ENCODE measurements around the gene C7orf25.

C7orf25 gene

GRCh38 chr7:42911454-42912447 lies at the start of gene C7orf25:
TSS of gene C7orf25 (minus strand) at chr7:42912070. CDS start at chr7:42910900, 1,170 bp downstream.
- peak; percentile 92 to 93 for DNase-seq (ENCODE audit: low read depth in 2 of 2)

DNA sequence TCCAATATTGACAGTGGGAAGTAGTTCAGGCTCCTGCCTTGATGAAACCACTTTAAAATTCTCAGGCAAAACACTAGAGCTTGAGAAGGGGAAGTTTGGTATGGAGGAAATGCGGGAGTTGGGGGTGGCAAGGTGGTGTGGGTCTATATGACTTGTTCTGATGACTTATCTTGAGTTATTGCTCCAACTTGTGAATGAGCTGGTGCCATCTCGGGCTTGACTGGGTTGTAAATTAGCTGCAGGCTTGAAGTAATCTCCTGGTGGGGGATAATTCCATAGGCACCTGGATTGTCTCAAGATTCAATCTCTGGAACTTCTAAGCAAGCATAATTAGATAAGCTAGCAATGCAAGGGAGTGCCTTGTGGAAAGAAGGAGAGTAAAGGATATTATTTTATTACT lies 49.3 kb upstream of the C7orf25 start:
- DNase-seq (ENCODE audit: low read depth in 2 of 2) = no peak

GRCh38 chr7:42960762-42961161 lies 48.9 kb upstream of the C7orf25 start:
- no peak for DNase-seq (ENCODE audit: low read depth in 2 of 2)

DNA sequence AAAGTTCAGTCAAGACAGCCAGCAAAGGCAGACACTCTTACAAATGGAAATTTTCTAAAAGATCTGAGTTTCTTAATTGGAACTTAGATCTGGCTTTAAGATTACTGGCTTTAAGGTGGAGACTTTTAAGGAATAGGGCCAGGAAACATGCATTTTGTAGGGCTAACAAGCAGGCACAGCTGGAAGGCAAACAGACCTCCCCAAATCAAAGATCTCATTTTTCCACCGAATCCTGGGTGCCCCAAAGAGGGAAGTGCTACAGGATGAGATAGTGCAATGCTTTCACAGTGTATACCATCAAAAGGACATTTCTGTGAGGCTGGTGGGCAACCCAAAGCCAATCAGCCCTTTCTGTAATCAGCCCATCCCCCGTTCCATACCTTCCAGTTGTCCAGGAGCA lies 47.7 kb upstream of the C7orf25 start:
- no peak for DNase-seq (ENCODE audit: low read depth in 2 of 2)

GRCh38 chr7:42956062-42956461 lies 44.2 kb upstream of the C7orf25 start:
- DNase-seq (ENCODE audit: low read depth in 2 of 2) = no peak

- no peak for DNase-seq (ENCODE audit: low read depth in 2 of 2)
Observed at GRCh38 chr7:42953994-42954393, 42.1 kb upstream of the C7orf25 start.

DNA sequence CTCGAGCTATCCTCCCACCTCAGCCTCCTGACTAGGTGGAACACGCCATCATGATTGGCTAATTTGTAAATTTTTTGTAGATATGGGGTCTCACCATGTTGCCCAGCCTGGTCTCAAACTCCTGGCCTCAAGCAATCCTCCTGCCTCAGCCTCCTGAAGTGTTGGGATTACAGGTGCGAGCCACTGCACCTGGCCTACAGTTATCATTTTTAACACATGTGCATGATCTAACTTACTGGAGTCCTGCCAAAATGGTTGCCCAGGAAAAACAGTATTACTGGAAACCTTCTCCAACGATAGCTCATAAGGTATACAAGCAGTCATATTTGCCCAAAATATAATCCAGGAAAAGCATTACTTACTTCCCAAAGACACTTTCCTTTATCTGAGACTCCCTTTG lies 40.5 kb upstream of the C7orf25 start:
- no peak for DNase-seq (ENCODE audit: low read depth in 2 of 2)

DNA sequence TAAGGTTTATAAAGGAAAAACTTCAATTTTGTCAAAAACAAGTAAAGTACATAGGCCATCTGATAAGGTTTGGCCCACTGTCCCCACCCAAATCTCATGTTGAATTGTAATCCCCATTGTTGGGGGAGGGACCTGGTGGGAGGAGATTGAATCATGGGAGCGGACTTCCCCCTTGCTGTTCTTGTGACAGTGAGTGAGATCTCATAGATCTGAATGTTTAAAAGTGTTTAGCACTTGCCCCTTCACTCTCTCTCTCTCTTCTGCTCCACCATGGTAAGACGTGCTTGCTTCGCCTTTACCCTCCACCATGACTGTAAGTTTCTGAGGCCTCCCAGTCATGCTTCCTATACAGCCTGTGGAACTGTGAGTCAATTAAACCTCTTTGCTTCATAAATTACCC lies 38.5 kb upstream of the C7orf25 start:
- DNase-seq (ENCODE audit: low read depth in 2 of 2) = no peak

GRCh38 chr7:42947521-42947920 lies 35.7 kb upstream of the C7orf25 start:
- DNase-seq (ENCODE audit: low read depth in 2 of 2) = no peak

DNA sequence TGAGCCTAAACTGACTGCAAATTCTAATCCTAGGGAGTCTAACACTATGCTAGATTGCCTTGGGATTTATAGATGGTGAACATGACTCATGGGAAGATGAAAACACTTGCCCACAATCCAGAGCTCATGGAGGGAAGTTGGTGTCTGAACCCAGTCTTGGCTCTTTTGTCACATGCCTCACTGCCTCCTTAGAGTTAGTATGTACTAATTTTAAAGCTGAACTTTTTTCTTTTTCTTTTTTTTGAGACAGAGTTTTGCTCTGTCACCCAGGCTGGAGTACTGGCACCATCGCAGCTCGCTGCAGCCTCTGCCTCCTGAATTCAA lies 34.7 kb upstream of the C7orf25 start:
- no peak for DNase-seq (ENCODE audit: low read depth in 2 of 2)

DNA sequence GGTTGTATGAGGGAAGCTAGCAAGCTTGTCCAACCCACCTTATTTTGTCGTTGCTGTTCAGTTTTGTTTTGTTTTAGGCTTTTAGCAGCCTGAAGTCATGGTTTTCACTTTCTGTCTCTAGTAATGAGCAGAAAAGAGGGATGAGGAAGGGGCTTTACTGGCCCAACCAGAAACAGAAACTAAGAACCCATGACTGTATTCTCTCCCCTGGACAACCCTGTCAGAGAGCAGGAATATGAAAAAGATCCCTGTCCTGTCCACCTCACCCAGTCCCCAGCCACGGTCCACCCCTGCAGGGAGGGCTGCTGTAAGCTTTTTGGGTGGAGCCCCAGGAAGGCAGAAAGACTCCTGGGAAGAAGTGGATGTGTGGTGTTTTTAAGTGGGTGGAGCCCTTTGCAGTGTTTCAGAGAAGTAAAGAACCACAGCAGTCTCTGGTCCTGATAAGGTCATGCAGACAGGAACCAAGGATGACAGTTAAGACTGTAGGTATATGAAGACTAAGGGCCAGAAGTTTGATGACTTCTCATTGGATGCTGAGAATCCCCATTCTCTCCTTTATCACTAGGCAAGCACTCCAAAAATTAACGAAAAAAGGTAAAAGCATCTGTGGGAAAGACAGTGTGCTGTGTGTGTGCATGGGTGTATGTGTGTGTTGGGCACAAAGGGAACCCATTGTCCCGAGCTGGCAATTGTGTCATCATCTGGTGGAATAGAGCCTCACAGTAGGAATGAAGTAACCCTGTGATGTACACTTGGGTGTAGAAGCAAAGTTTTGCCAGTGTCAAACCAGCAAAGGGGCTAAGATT lies 34.2 kb upstream of the C7orf25 start:
- no peak for DNase-seq (ENCODE audit: low read depth in 2 of 2)

- DNase-seq (ENCODE audit: low read depth in 2 of 2) = peak; percentile 60 to 69
Observed at GRCh38 chr7:42940985-42941847, 29.3 kb upstream of the C7orf25 start.

GRCh38 chr7:42939457-42940240 lies 27.8 kb upstream of the C7orf25 start:
- no peak for DNase-seq (ENCODE audit: low read depth in 2 of 2)

- no peak for DNase-seq (ENCODE audit: low read depth in 2 of 2)
Observed at GRCh38 chr7:42935861-42936260, 24.0 kb upstream of the C7orf25 start.

DNA sequence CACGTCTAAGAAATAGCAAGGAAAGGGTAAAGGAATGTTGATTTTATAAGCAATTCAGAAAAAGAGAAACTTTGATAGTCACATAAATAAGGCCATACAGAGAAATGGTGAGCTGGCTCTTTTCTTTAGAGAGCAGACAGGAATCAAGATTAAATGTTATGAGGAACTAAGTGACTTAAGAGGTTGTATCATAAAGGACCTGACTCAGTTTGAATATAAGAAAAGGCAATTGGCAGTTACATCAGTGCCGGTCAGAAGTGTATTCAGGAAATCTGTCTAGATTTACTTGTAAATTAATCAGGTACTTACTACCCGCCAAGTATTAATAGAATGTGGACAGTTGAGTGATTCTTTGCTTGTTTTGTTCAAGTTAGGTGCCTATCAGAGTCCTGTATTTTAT lies 22.4 kb upstream of the C7orf25 start:
- no peak for DNase-seq (ENCODE audit: low read depth in 2 of 2)

GRCh38 chr7:42932811-42933591 lies 21.1 kb upstream of the C7orf25 start:
- no peak for DNase-seq (ENCODE audit: low read depth in 2 of 2)

GRCh38 chr7:42931834-42932651 lies 20.2 kb upstream of the C7orf25 start, which contains the start of the genes MRPL32 and PSMA2:
TSS of gene MRPL32 (plus strand) at chr7:42932376. CDS start at chr7:42932387, 11 bp downstream.
TSS of gene PSMA2 (minus strand) at chr7:42932174. CDS start at chr7:42932158, 16 bp downstream.
- peak; percentile 86 to 91 for DNase-seq (ENCODE audit: low read depth in 2 of 2)

GRCh38 chr7:42931447-42931833 lies 19.6 kb upstream of the C7orf25 start:
- no peak for DNase-seq (ENCODE audit: low read depth in 2 of 2)

DNA sequence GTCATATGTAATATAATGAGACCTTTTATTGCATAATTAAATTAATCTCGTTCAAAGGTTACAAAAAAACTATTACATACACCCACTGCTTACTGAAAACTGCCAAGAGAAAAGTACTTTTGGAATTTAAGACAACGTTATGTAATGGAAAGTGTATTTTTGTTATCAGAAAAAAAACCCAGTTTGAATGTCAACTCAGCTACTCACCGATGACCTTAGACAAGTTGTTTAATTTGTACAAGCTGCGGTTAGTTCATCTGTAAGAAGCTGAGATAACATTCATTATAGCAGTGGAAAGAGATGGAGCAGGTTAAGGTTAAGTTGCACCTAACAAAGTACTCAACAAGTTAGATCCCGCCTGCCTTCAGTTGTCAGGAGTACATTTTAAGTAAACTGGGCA lies 19.0 kb upstream of the C7orf25 start:
- no peak for DNase-seq (ENCODE audit: low read depth in 2 of 2)

Measured in stimulated activated CD8-positive, alpha-beta memory T cell treated with anti-CD3 and anti-CD28 coated beads, Interleukin-2, amount 100 ng/mL, for 48 hours (primary cell).